GM21619 (cell line): ENCODE data around the gene EMILIN2.
"Not testable (repeated sequence)": the region's sequence is repeated elsewhere in the genome, so short reads cannot be mapped to it uniquely, and the experiment has no call there.

Source experiments
- ATAC-seq: cut with Tn5 transposase; IDR thresholded peaks from one replicate; pipeline ENCODE4 v1.9.1; 2021; ENCODE audit not compliant: unreplicated experiment

The EMILIN2 gene

GRCh38 chr18:2913398-2914005 is 66.7 kb downstream of the EMILIN2 start:
- no peak for ATAC-seq

GRCh38 chr18:2914185-2914880 is 67.5 kb downstream of the EMILIN2 start:
- ATAC-seq, result no peak

- ATAC-seq, result no peak
These were observed 68.1 kb downstream of the EMILIN2 start for GRCh38 chr18:2914881-2915240.

- ATAC-seq, result not testable (repeated sequence)
These were observed 68.7 kb downstream of the EMILIN2 start for GRCh38 chr18:2915486-2915885.

- ATAC-seq, result no peak
These were observed 69.4 kb downstream of the EMILIN2 start for GRCh38 chr18:2916184-2916583.

GRCh38 chr18:2917259-2918047 is 70.6 kb downstream of the EMILIN2 start:
- no peak for ATAC-seq

GRCh38 chr18:2918761-2919550 is 72.2 kb downstream of the EMILIN2 start:
- no peak for ATAC-seq

- ATAC-seq, result no peak
These were observed 72.8 kb downstream of the EMILIN2 start for GRCh38 chr18:2919600-2919999.

- ATAC-seq, result no peak
These were observed 73.2 kb downstream of the EMILIN2 start for GRCh38 chr18:2920027-2920426.

- no peak for ATAC-seq
These were observed 73.9 kb downstream of the EMILIN2 start for GRCh38 chr18:2920546-2921343.

GRCh38 chr18:2921778-2922177 is 75.0 kb downstream of the EMILIN2 start:
- ATAC-seq, result no peak

GRCh38 chr18:2923464-2923863 is 76.7 kb downstream of the EMILIN2 start:
- ATAC-seq, result no peak

- ATAC-seq, result no peak
These were observed 78.1 kb downstream of the EMILIN2 start for GRCh38 chr18:2924920-2925319.

GRCh38 chr18:2926528-2926927 is 79.7 kb downstream of the EMILIN2 start:
- no peak for ATAC-seq

GRCh38 chr18:2927745-2928144 is 80.9 kb downstream of the EMILIN2 start:
- no peak for ATAC-seq

GRCh38 chr18:2932247-2933181 is 85.7 kb downstream of the EMILIN2 start:
- ATAC-seq, result no peak

GRCh38 chr18:2933995-2934394 is 87.2 kb downstream of the EMILIN2 start:
- ATAC-seq, result no peak

- ATAC-seq, result no peak
These were observed 88.8 kb downstream of the EMILIN2 start for GRCh38 chr18:2935438-2936192.

GRCh38 chr18:2939317-2939716 is 92.5 kb downstream of the EMILIN2 start:
- ATAC-seq, result no peak
